Activated T-cell treated with anti-CD3 and anti-CD28 coated beads for 1 hour (primary cell): ENCODE measurements around the gene IL17REL.
"Not testable (repeated sequence)": the region's sequence is repeated elsewhere in the genome, so short reads cannot be mapped to it uniquely, and the experiment has no call there.

Experiments used
- DNase-seq: peaks from one replicate; pipeline ENCODE4 v3.0.0-alpha.2; 2020; ENCODE audit warnings: low read depth

IL17REL gene

DNA sequence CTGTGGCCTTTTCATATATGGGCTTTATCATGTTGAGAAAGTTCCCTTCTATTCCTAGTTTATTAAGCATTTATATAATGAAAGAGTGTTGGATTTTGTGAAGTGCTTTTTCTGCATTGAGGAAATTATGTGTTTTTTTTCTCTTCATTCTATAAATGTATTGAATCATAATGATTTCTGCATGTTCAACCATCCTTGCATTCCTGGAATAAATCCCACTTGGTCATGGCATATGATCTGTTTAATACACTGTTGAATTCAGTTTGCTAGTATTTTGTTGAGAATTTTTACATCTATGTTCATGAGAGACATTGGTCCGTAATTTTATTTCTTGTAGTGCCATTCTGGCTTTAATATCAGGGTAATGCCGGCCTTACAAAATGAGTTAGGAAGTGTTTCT, 26.2 kb downstream of the IL17REL start:
- no peak for DNase-seq

DNA sequence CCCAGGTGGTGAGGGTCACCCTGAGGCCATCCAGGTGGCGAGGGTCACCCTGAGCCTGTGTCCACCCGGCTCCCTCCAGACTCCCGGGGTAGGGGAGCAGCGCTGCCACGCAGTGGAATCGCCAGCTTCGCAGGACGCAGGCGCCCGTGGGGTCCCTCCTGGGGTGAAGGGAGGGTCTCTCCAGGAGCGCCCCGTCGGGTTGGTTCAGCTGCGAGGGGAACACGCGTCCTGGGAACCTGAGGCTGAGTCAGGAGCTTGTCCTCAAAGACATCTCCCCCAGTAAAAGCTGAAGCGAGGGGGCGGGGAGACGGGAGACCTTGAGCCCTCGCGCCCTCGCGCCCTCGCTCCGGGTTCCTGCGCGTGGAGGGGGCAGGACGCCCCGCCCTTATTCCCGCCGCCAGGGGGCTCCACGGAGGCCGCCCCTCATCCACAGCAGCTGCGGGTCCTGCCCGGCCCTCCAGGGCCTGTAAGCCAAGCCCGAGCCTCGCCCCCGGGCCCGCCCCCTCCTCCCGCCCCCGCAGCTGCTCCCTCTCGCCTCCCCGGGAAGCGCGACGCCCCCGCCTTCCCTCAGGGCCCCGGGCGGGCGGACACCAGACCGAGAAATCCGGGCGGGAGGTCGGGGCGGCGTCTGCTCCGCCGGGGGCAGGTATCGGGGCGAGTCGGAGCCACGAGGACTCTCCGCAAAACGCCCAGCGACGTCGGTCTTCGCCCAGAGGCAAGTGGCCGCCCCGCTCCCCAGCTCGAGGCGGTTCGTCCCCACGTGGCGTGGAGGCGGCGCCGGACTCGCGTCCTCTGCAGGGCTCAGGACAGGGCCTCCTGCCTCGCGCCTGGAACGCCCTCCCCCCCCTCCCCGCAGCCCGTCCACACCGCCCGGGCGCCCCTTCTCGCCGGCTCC, 29.2 kb downstream of the IL17REL start:
- DNase-seq = no peak

DNA sequence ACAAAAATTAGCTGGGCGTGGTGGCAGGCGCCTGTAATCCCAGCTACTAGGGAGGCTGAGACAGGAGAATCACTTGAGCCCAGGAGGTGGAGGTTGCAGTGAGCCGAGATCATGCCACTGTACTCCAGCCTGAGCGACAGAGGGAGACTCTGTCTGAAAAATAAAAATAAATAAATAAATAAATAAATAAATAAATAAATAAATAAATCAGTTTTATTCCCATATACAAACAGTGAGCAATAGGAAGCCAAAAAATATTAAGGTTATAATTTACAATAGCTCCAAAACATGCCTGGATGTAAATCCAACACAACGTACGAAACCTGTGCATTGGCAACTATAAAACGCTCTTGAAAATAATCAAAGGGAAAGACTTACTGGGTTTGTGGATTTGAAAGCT, 30.8 kb downstream of the IL17REL start:
- not testable (repeated sequence) for DNase-seq

DNA sequence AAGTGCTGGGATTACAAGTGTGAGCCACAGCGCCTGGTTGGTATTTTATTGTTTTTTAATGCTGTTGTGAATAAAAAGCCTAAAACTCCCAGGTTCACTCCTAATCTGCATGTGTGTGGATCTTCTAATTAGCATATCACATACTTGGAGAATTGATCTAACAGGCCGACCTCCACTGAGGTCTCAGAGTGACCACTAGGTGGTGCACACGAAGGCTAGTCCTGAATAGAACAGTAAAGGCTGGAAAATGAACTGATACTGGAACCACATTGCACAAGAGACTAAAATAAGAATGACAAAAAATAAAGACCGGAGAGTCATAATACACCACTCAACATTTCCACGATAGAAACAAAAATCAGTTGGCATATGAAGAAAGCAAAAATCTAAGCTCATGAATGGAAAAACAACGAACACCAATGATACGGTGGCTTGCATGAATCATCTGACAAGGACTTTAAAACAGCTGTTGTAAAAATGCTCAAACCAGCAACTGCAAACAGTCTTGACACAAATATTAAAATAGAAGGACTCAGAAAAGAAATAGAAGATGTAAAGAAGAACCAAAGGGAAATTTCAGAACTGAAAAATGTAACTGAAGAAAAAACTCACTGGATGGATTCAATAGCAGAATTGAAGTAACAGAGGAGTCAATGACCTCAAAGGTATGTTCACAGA, 32.8 kb downstream of the IL17REL start:
- DNase-seq = no peak

DNA sequence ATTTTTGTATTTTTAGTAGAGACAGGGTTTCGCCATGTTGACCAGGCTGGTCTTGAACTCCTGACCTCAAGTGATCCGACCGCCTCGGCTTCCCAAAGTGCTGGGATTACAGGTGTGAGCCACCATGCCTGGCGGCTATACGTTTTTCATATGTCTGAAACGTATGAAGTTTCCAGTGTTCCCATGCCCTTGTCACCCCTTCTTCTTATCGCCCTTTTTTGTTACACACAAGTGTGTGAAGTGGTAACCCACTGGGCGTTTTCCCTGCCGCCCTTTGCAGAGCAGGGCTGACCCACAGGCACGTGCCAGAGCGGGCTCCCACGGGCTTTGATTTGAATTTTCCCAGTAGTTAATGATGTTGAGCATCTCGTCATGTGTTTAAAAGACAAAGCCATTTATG, 35.0 kb downstream of the IL17REL start:
- no peak for DNase-seq

DNA sequence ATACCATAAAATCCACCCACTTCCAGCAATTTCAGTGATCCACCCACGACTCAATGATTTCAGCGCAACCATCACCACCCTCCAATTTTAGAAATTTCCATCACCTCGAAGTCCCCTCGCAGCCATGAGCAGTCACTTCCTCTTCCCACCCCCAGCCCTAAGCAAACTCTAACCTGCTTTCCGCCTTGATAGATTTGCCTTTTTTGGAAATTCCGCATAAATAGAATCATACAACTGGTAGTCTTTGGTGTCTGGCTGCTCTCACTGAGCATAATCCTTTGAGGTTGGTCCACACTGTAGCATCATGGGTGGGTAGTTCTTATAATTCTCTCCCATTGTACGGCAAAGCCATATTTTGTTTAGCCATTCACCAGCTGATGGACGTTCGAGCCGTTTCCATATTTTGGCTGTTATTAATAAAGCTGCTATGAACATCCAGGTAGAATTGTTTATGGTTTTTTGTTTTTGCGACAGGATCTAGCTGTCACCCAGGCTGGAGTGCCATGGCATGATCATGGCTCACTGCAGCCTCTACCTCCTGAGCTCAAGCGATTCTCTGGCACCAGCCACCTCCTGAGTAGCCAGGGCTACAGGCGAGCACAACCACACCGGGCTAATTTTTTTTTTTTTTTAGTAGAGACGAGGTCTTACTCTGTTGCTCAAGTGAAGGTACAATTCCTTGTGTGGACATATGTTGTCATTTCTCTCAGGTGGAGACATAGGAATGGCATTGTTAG, 36.0 kb downstream of the IL17REL start:
- DNase-seq = no peak

DNA sequence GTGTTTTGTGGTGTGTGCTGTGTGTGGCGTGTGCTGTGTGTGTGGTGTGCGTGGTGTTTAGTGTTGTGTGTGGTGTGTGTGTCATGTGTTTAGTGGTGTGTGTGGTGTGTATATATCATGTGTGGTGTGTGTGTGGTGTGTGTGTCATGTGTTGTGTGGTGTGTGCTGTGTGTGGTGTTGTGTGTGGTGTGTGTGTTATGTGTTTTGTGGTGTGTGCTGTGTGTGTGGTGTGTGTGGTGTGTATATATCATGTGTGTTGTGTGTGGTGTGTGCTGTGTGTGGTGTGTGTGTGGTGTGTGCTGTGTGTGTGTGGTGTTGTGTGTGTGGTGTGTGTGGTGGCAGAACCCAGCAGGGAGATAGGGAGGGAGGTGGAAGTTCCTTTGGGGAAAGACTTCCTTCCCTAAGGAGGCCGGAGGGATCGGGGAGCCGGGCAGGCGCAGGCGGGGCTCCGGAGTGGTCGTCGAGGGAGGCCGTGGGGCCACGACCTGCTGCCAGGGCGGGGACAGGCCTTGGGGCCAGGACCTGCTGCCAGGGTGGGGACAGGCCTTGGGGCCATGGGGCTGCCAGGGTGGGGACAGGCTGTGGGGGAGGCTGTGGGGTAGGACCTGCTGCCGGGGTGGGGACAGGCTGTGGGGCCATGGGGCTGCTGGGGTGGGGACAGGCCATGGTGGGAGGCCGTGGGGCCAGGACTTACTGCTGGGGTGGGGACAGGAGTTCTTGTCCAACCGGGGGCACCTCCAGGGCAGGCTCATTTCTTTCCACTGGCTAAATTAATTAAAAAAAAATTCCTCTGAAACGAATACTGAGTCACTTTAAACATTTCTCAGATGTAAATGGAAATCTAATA, 36.8 kb downstream of the IL17REL start:
- DNase-seq = no peak

DNA sequence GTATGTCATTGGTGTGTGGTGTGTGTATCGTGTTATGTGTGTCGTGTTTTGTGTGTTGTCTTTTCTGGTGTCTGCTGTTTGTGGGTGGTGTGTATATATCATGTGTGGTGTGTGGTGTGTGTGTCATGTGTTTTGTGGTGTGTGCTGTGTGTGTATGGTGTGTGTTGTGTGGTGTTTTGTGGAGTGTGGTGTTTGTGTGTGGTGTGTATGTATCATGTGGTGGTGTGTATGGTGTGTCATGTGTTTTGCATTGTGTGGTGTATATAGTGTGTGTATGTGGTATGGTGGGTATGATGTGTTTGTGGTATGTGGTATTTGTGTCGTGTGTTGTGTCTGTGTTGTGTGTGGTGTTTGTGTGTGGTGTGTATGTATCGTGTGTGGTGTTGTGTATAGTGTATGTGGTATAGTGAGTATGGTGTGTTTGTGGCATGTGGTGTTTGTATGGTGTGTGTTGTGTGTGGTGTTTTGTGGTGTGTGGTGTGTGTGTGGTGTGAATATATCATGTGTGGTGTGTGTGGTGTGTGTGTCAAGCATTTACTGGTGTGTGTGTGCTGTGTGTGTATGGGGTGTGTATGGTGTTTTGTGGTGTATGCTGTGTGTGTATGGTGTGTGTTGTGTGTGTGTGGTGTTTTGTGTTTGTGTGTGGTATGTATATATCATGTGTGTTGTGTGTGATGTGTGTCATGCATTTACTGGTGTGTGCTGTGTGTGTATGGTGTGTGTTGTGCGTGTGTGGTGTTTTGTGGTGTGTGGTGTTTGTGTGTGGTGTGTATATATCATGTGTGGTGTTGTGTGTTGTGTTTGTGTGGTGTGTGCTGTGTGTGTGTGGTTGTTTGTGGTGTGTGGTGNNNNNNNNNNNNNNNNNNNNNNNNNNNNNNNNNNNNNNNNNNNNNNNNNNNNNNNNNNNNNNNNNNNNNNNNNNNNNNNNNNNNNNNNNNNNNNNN, 39.3 kb downstream of the IL17REL start:
- no peak for DNase-seq

DNA sequence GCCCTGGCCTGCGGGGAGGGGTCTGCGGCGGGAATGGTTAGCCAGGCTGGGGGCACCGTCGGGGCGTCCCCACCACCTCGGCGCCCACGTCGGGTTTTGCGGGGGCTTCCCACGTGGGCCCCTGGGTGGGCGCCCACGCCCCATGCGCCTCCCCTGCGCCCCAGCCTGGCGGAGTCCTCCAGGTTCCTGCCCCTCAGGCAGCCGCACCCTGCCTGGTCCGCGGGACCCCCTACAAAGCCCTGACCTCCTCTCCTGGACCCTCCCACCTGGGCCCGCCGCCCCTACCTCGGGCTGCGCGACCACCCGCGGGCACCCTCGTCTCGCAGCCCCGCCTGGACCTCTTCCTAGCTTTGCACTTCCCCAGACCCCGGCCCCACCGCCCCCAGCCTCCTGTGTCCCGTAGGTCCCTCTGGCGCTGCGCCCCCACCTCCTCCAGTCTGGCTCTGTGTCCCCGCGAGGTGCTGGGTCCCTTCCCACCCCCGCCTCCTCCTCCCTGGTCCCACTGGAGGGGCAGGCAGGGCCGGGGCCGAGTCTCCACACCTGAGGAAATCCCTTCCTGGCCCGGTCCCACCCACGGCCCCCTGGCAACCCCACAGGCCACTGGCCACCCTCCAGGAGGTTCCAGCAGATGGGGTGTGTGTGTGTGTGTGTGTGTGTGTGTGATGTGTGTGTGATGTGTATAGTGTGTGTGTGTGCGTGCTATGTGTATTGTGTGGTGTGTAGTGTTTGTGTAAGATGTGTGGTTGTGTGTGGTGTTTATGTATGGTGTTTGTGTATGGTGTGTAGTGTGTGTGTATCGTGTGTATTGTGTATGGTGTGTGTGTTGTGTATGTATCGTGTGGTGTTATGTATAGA, 40.2 kb downstream of the IL17REL start:
- no peak for DNase-seq

DNA sequence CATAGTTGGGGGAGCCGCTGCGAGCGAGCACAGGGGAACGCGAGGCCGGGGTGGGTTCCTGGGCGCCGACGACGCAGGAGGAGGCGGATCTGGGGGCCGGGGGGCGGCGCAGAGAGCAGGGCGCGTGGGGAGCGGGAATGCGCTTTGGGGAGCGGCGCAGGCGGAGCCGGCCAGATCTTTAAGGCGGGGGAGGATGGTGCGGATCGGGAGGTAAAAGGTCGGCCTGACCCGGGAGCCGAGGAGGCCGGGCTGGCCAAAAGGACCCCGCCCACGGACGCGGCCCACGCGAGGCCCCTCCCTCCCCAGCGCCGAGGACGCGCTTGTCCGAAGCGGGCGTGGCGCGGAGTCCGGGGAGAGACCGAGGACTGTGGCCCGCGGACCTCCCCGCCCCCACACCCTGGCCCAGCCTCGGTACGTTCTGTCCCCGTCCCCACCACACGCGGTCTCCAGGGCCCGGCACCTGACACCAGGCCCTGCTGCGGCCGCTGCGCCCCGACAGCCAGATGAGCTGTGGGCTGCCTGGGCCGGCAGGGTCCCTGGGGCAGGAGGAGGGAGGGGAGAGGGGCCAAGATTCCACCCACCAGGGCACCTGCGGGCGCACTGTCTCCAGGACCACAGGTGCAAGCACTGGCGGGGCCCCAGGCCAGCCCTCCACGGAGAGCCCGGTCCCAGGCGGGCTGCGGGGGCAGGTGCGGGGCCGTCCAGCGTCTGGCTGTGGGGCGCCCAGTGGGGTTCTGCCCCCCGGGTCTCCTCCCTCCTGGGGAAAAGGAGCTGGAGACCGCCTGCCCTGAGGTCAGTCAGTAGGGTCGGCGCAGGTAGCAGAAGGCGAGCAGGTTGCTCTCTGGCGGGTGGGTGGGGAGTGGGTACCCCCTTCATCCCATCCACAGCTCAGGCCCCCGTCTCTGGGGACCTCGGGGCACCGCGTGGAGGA, 41.1 kb downstream of the IL17REL start:
- no peak for DNase-seq

DNA sequence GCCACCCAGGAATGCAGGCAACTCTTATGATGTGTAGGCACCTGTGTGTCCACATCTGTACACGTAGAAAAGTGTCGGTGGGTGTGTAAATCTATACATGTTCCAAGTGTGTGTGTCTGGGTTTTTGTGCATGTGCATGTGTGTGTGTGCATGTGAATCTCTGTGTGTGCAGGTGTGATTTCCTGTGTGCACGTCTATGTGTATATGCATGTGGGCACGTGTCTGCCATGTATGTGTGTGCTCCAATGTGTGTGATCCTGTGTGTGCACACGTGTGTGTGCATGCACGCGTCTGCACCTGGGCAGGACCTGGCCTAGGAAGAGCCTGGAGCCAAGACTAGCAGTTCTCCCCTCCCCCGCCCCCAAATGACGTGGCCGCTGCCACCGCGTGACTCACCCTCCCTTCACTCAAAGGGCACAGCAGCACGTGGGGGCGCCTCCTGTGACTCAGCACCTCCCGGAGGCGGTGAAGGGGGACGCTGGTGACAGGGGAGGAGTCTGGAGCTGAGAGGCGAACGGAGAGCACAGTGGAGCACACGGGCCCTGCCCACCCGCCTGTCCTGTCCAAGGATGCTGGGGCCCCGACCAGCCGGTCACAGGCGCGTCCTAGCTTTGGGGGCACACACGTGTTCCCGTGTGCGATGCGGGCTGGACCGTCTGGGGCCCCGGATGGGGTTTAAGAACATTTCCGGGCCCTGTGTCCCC, 41.9 kb downstream of the IL17REL start:
- DNase-seq = peak; percentile 92

DNA sequence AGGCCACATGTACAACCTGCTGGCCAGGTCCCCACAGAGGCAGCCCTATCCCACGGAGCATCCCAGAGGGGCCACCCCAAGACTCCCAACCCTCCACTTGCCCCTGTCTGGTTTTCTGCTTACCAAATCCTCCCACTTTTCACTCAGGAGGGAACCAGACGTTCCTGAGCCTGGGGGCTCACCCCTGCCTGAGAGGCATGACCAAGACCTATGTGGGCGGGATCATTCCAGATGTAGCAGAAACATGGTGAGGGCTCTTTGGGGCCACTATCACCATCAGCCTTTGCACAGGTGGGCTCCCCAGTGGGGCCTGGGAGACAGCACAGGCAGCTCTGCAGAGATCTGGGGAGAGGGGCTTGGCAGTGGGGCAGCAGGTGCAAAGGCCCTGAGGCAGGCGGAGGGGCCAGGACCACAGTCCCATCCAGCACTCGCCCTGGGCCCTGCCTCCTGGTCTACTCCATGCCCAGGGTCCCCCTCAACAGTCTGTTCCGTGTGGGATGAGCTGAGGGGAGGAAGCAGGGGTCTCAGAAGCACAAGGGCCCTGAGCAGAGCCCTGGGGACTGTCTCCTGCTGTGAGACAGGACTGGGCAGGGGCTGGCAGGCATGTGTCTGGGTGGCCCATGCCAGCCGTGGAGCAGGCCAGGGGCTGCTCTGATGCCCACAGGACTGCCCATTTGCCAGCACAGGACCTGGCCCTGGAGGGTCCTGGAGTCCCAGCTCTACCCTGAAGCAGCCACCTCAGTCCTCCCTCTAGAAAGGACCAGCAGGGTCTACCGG, 42.6 kb downstream of the IL17REL start:
- no peak for DNase-seq

DNA sequence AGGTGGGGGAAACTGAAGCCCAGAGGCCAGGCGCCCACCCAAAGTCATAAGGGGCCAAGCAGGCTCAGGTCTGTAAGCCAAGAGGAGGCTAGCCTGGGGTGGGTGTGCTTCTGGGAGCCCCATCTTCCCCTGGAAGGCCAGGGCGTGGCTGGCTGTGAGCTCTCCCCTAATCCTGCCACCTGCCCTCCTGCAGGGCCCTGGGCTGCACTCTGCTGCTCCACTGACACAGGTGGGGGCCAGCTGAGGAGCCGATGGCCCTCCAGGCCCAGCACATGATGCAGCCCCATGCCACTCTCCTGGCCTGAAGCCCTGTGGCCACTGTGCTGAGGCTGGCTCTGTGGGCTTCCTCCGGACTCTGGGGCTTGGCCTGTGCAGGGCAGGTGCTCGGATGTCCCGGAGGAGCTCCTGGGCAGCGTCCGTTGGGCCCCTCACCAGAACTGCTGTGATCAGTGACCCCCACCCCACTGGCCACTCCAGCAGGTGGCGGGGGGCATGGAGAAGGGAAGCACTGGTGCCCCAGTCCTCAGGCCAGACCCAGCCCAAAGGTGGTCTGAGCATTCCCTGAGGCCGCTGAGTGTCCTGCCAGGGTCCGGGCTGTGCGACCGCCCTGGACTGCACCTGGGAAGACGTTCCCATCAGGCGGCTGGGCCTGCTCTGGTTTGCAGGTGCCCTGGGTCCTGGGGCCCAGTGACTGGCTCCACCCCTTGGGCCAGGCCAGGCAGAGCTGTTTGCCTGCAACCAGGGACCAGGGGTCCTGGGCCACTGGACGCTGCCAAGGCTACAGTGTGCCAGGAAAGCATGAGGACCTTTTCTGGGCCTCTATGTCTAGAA, 43.5 kb downstream of the IL17REL start:
- no peak for DNase-seq

DNA sequence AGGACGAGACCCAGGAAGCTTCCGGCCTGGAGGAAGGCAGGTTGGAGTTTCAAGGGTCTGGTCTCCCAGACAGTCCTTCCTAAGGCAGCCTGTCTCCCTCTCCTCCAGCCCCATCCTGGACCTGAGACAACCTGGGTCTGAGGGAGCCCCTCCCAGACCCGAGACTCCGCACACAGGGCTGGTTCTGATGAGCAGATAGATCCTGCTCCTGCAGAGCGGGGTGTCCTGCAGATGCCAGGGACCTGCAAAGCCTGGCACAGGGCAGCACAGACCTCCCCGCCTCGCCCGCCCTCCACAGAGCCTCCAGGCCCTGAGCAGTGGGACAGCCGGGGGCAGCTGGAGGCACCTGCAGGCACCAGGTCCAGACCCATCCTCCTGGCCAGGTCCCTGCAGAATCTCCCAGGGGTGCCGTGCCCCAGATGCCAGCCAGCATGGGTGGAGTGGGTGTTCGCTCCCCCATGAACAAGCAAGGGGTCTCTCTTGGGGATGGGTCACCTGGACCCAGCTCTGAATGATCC, 44.2 kb downstream of the IL17REL start:
- no peak for DNase-seq

DNA sequence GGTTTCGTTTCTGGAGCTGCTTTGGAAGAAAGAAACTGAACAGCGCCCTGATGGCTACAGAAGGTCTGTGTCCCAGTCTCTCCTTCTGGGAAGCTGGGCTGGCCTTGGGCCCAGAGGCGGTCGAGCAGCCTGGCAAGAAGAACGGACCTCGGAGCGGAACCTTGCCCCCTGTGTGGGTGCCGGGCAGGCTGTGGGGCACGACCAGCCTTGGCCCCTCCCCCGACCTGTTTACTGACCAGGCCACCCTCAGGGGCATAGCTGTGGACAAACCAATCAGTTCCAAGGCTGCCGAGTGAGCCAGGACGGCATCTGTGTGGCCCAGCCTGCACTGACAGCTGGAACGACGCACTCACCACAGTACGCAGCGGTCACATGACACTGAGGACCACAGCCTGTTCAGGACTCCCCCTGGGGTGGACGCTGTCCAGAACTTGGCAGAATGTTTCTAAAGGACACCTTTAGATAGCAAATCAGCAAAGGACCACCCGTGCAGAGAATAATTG, 44.8 kb downstream of the IL17REL start:
- no peak for DNase-seq
